CD4-positive, alpha-beta T cell (primary cell): ENCODE measurements around the gene AVPR2. TPM values are rescaled to one million over a fixed set of nuclear protein-coding genes. Genes with fewer than 3 reads are reported as not detected.

Experiments
- ATAC-seq: fragments of 200-7000 bp; cut with Tn5 transposase; one replicate; pipeline ENCODE4 v1.10.0; 2022; ENCODE audit warnings: mild to moderate bottlenecking; ENCODE audit not compliant: poor library complexity
- CTCF ChIA-PET: fragments of 350-600 bp; sonication (Branson Sonifier 250); formaldehyde crosslinking; loops from one replicate; lab custom pipeline; 2021; ENCODE audit warnings: antibody characterized with exemption, inconsistent platforms; lab: Charles Lee
- POLR2A ChIA-PET: fragments of 350-600 bp; sonication (Branson Sonifier 250); formaldehyde crosslinking; loops from one replicate; lab custom pipeline; 2021; ENCODE audit warnings: antibody characterized with exemption, inconsistent platforms; lab: Charles Lee
- DNase-seq, 14 experiments: peaks; one replicate each; pipeline ENCODE4 v3.0.0-alpha.2; 2013 to 2020; ENCODE audit warnings: mixed read lengths in 2 of 14
- H3K27ac ChIP-seq, 2 donors: one replicate each; pipeline versions ENCODE4 v1.5.1 to v1.7.0; 2013; ENCODE audit warnings: low read length in 2 of 2, low read depth in 1 of 2, mild to moderate bottlenecking in 1 of 2
- H3K27me3 ChIP-seq, 2 experiments: 1 replicate in 1 of 2; 2 replicates in 1 of 2; pipeline versions ENCODE4 v1.6.1 to v1.7.0; 2013; ENCODE audit warnings: low read length in 2 of 2, control low read depth in 1 of 2, mild to moderate bottlenecking in 1 of 2, moderate library complexity in 1 of 2; ENCODE audit not compliant: insufficient read depth in 2 of 2, control insufficient read depth in 1 of 2
- H3K36me3 ChIP-seq: one replicate; pipeline ENCODE4 v1.6.1; 2013; ENCODE audit warnings: low read length, control low read depth; ENCODE audit not compliant: insufficient read depth
- H3K4me1 ChIP-seq: one replicate; pipeline ENCODE4 v1.6.1; 2013; ENCODE audit warnings: low read length, control low read depth; ENCODE audit not compliant: insufficient read depth
- H3K4me3 ChIP-seq: one replicate; pipeline ENCODE4 v1.5.1; 2013; ENCODE audit warnings: mild to moderate bottlenecking, low read length, moderate library complexity
- H3K9me3 ChIP-seq, 2 experiments: 1 replicate in 1 of 2; 2 replicates in 1 of 2; pipeline versions ENCODE4 v1.6.1 to v1.7.0; 2013; ENCODE audit warnings: low read length in 2 of 2, mild to moderate bottlenecking in 2 of 2, control low read depth in 1 of 2, moderate library complexity in 1 of 2; ENCODE audit not compliant: control insufficient read depth in 1 of 2, insufficient read depth in 1 of 2
- H3K27ac Mint-ChIP-seq: one replicate; pipeline ENCODE4 v1.8.0; 2020; ENCODE audit warnings: mixed read lengths
- H3K27me3 Mint-ChIP-seq: one replicate; pipeline ENCODE4 v1.8.0; 2021; ENCODE audit warnings: mixed read lengths
- H3K36me3 Mint-ChIP-seq: one replicate; pipeline ENCODE4 v1.8.0; 2021; ENCODE audit warnings: low read depth, mixed read lengths
- H3K4me1 Mint-ChIP-seq: one replicate; pipeline ENCODE4 v1.8.0; 2021; ENCODE audit warnings: low read depth, mixed read lengths
- H3K4me3 Mint-ChIP-seq: one replicate; pipeline ENCODE4 v1.8.0; 2020; ENCODE audit warnings: mild to moderate bottlenecking, mixed read lengths
- H3K9me3 Mint-ChIP-seq: one replicate; pipeline ENCODE4 v1.8.0; 2020; ENCODE audit warnings: mixed read lengths
- intact Hi-C, 2 experiments: fragments of 100-400 bp; cut with DNase I in 1 of 2; cut with micrococcal nuclease in 1 of 2; formaldehyde crosslinking; loops; one replicate each; pipeline versions ENCODE4 v1.15.1 to v1.9.0; 2023 to 2025; cut with DNase I, micrococcal nuclease
- total RNA-seq, 174 experiments: library from RNA in 2 of 174; stranded (reverse) in 2 of 174; gene quantifications; one replicate each; pipeline ENCODE4 v1.2.3 and lab custom pipeline; 2021 to 2026
- TF ChIP-seq, protein P1 (sequence below): fragments of 200-600 bp; IDR thresholded peaks from one replicate; pipeline ENCODE4 v1.8.0; 2022; ENCODE audit warnings: antibody characterized with exemption, mild to moderate bottlenecking

The AVPR2 gene
- total RNA-seq, 2 experiments from 2014 or later = not detected

DNA sequence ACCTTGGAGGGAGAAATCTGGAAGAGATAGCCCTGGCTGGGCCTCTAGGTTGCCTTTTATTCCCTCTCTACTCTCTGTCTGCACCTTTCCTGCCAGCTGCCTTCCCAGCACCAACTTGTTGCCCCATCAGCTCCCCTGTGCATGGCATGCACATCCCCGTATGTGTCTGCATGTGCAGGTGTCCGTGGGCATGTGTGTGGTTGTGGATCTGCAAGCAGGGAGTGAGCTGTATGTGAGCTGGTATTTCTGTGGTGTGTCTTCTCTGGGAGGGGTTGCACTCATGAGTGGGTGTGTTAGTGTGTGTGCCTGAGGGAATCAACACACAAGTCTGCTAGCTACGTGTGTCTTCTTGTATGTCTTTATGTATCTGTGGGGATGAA, 28.4 kb upstream of the AVPR2 start:
- H3K27me3 ChIP-seq = peaks cover 6 to 14% of the 10 kb centered on the region in 2 experiments
- TF ChIP-seq, protein P1, sequence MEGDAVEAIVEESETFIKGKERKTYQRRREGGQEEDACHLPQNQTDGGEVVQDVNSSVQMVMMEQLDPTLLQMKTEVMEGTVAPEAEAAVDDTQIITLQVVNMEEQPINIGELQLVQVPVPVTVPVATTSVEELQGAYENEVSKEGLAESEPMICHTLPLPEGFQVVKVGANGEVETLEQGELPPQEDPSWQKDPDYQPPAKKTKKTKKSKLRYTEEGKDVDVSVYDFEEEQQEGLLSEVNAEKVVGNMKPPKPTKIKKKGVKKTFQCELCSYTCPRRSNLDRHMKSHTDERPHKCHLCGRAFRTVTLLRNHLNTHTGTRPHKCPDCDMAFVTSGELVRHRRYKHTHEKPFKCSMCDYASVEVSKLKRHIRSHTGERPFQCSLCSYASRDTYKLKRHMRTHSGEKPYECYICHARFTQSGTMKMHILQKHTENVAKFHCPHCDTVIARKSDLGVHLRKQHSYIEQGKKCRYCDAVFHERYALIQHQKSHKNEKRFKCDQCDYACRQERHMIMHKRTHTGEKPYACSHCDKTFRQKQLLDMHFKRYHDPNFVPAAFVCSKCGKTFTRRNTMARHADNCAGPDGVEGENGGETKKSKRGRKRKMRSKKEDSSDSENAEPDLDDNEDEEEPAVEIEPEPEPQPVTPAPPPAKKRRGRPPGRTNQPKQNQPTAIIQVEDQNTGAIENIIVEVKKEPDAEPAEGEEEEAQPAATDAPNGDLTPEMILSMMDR = no peak
- DNase-seq = peak in 1 of 14 experiments; percentile 2
- intact Hi-C loops = no loop called here
- no peaks in the 10 kb centered on the region for H3K9me3 ChIP-seq
- H3K4me3 ChIP-seq = no peak overlapping the region
- H3K27ac Mint-ChIP-seq = no peak overlapping the region
- H3K27me3 Mint-ChIP-seq = peaks cover 19% of the 10 kb centered on the region
- H3K4me1 ChIP-seq = peaks cover 15% of the 10 kb centered on the region
- ChIA-PET POLR2A (no interaction called here), CTCF (no interaction called here)
- no peak overlapping the region for H3K4me3 Mint-ChIP-seq
- no peaks in the 10 kb centered on the region for H3K36me3 Mint-ChIP-seq
- H3K36me3 ChIP-seq = no peaks in the 10 kb centered on the region
- no peak overlapping the region for H3K27ac ChIP-seq
- H3K9me3 Mint-ChIP-seq = no peaks in the 10 kb centered on the region
- ATAC-seq = no peak
- H3K4me1 Mint-ChIP-seq = peaks cover 15% of the 10 kb centered on the region

DNA sequence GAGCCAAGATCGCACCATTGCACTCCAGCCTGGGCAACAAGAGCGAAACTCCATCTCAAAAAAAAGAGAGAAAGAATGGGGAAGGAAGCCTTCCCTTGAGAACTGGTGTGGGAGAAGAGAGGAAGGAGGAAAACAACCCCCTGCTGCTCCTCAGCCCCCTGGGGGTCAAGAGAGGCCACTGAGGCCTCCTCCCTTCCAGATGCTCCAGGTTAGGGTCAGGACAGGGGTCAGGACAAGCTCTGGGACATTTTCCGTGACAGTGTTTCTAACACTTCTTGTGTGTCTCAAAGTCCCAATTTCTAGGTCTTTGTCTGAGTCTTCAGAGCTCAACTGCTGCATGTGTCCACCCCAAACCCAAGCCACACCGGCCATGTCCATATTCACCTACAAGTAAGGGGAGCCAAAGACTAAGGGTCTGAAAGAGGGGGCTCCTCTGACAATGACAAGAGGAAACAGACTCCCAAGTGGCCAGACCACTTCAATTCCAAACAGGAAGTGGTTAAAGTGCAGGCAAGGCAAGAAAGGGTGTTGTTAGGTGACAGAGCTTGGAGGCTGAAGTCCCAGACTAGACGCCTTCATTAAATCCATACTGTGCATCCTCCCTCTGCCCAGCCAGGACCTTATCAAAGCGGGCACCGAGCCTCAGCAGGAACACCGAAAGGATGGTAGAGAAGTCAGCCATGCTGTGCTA, 26.8 kb upstream of the AVPR2 start:
- Histone ChIP-seq H3K27ac (no peak overlapping the region), H3K27me3 (peaks cover 6 to 27% of the 10 kb centered on the region in 2 experiments), H3K4me3 (no peak overlapping the region), H3K4me1 (peaks cover 15% of the 10 kb centered on the region), H3K9me3 (no peaks in the 10 kb centered on the region), H3K36me3 (no peaks in the 10 kb centered on the region)
- peaks cover 24% of the 10 kb centered on the region for H3K27me3 Mint-ChIP-seq
- H3K4me3 Mint-ChIP-seq = no peak overlapping the region
- DNase-seq (peak in 1 of 14 experiments; percentile 0), ATAC-seq (no peak)
- no peaks in the 10 kb centered on the region for H3K9me3 Mint-ChIP-seq
- no peak overlapping the region for H3K27ac Mint-ChIP-seq
- POLR2A ChIA-PET = no interaction called here
- H3K4me1 Mint-ChIP-seq = peaks cover 15% of the 10 kb centered on the region
- intact Hi-C loops = no loop called here
- TF ChIP-seq, protein P1 = no peak
- CTCF ChIA-PET = no interaction called here
- H3K36me3 Mint-ChIP-seq = no peaks in the 10 kb centered on the region

DNA sequence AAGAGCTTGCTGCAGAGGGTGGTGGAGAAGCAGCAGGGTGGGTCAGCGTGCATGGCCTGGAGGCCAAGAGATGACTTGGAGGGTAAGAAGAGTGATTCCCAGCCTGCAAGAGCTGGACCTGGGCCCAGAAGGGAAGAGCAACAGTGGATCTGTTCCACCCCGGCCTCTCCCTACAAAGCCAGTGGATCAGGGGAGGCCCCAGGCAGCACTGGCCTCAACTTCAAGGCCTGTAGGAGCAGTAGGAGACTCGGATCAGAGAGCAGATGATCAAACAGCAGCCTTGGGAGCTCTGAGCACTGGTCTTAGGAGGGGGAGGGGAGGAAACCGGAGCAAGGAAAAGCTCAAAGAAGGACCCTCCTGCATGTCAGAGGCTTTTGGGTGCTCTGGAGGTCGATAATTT, 26.1 kb upstream of the AVPR2 start:
- ChIA-PET CTCF (no interaction called here), POLR2A (no interaction called here)
- Mint-ChIP-seq H3K4me1 (peaks cover 15% of the 10 kb centered on the region), H3K36me3 (no peaks in the 10 kb centered on the region), H3K27me3 (peaks cover 24% of the 10 kb centered on the region), H3K4me3 (no peak overlapping the region), H3K27ac (no peak overlapping the region), H3K9me3 (no peaks in the 10 kb centered on the region)
- DNase-seq (no peak), ATAC-seq (no peak)
- intact Hi-C loops = no loop called here
- peaks cover 15% of the 10 kb centered on the region for H3K4me1 ChIP-seq
- H3K4me3 ChIP-seq = no peak overlapping the region
- H3K27ac ChIP-seq = no peak overlapping the region
- H3K9me3 ChIP-seq = no peaks in the 10 kb centered on the region
- TF ChIP-seq, protein P1 = no peak
- no peaks in the 10 kb centered on the region for H3K36me3 ChIP-seq
- H3K27me3 ChIP-seq = peaks cover 7 to 33% of the 10 kb centered on the region in 2 experiments
